T-helper 2 cell treated with Interferon-gamma antibody and Interleukin-4, amounts not matched to agents 5 μg/mL and 100 μg/mL, for 36 hours (primary cell): ENCODE measurements around the gene PARD3.

Experiments
- DNase-seq: peaks from one replicate; pipeline ENCODE4 v3.0.0; 2021; ENCODE audit warnings: low spot score
- H3K27ac Mint-ChIP-seq: one replicate; pipeline ENCODE4 v1.8.0; 2021; ENCODE audit warnings: mild to moderate bottlenecking, mixed read lengths
- H3K27me3 Mint-ChIP-seq: one replicate; pipeline ENCODE4 v1.8.0; 2021; ENCODE audit warnings: low read depth, mixed read lengths
- H3K36me3 Mint-ChIP-seq: one replicate; pipeline ENCODE4 v1.8.0; 2021; ENCODE audit warnings: low read depth, mixed read lengths
- H3K4me1 Mint-ChIP-seq: one replicate; pipeline ENCODE4 v1.8.0; 2021; ENCODE audit warnings: low read depth, mixed read lengths
- H3K4me3 Mint-ChIP-seq: one replicate; pipeline ENCODE4 v1.8.0; 2022; ENCODE audit warnings: mild to moderate bottlenecking, moderate library complexity, mixed read lengths
- H3K9me3 Mint-ChIP-seq: one replicate; pipeline ENCODE4 v1.8.0; 2021; ENCODE audit warnings: mixed read lengths

Gene PARD3

DNA sequence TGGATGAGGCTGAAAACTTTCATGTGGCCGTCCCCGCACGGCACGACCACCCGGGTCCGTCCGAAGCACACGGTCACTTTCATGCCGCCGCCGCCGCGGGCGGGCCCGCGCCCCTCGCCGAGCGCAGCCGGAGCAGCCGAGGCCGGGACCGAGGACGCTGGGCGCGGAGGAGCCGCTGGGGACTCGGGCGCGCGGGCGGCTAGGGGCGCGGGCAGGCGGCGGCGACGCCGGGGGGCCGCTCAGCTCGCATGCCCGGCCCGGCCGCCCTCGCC lies 247 bp downstream of the PARD3 start:
- no peaks in the 10 kb centered on the region for H3K9me3 Mint-ChIP-seq
- no peak for DNase-seq
- H3K4me1 Mint-ChIP-seq = no peaks in the 10 kb centered on the region
- H3K27me3 Mint-ChIP-seq = peaks cover 57% of the 10 kb centered on the region
- H3K4me3 Mint-ChIP-seq = no peak overlapping the region
- no peak overlapping the region for H3K27ac Mint-ChIP-seq
- H3K36me3 Mint-ChIP-seq = no peaks in the 10 kb centered on the region

DNA sequence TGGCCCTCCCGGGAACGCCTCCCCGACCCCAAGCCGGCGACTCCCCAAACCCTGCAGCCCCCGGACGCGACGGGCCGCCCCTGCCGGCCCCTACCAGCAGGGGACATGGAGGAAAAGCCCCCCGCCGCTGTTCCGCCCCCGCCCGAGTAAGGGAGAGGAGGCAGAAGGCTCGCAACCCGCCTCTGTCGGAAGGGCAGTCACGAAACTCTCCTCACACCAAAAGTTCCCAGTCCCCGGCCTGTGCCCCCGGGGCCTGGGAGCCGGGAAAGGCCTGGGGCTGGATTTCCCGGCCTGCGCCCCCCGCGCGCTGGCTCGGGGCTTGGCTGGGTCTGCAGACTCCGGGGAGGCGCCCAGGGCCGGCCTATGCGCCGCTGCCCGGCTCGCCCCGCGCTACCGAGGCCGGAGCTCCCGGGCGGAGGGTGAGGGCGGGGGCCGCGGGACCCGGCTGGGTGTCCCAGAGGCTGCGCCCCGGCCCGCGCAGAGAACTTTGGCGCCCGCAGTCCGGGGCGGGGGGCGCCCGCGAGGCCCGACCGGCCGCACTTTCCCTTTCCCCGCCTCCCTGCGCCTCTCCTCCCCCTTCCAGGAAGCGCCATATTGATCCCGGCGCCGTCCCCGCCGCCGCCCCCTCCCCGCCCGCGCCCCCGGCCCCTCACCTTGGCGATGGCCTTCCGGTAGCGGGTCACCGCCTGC lies 728 bp downstream of the PARD3 start:
- H3K36me3 Mint-ChIP-seq = no peaks in the 10 kb centered on the region
- H3K27me3 Mint-ChIP-seq = peaks cover 60% of the 10 kb centered on the region
- H3K4me3 Mint-ChIP-seq = peak overlapping the region; percentile 55
- H3K4me1 Mint-ChIP-seq = no peaks in the 10 kb centered on the region
- H3K27ac Mint-ChIP-seq = no peak overlapping the region
- H3K9me3 Mint-ChIP-seq = no peaks in the 10 kb centered on the region
- DNase-seq = no peak

DNA sequence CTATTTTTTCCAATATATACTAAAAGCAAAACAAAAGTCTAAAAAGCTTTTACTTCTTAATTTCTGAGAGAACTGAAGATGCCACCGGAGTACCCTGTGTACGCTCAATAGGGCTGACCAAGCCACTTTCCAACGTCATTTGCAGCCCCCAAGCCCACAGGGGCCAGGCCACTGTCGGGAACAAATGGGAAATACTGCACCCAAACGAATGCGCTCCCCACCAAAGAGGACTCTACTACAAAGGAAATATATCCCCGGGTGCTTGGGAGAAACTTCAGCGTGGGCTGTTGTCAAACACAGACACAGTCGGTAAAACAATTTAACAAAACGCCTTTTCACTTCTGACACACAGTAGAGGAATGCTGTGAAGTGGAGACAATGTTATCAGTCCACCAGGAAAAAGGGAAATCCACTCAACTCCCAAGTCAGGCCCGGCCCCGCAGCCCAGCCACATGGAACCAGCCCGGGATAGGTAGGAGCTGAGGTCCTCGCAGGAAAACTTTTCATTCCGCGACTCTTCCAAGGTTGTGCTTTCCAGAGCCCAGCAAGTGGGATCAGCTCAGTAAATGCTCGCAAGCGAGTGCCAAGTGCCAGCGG lies 1.4 kb downstream of the PARD3 start:
- no peaks in the 10 kb centered on the region for H3K36me3 Mint-ChIP-seq
- no peak for DNase-seq
- peak overlapping the region; percentile 55 for H3K4me3 Mint-ChIP-seq
- no peak overlapping the region for H3K27ac Mint-ChIP-seq
- H3K9me3 Mint-ChIP-seq = no peaks in the 10 kb centered on the region
- H3K27me3 Mint-ChIP-seq = peaks cover 67% of the 10 kb centered on the region
- no peaks in the 10 kb centered on the region for H3K4me1 Mint-ChIP-seq

DNA sequence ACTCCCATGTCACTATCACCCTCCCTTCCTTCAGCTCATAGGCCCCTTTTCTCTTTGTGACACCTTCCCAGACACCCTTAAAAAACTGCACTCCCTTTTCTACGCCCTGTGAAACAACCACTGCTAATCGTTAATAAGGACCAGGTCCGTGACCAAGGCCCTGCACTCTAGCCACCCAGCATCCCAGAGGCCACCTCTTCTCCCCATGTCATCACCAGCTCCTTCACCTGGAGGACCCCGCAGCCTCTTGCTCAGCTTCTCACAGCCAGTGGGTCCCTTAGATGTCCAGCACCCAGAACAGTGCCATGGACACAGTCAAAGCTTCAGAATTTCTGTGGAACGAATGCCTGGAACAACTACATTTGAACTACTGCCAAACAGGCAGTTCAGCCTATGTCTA lies 2.3 kb downstream of the PARD3 start:
- no peak overlapping the region for H3K27ac Mint-ChIP-seq
- H3K36me3 Mint-ChIP-seq = no peaks in the 10 kb centered on the region
- no peak for DNase-seq
- H3K27me3 Mint-ChIP-seq = peaks cover 68% of the 10 kb centered on the region
- H3K9me3 Mint-ChIP-seq = no peaks in the 10 kb centered on the region
- no peaks in the 10 kb centered on the region for H3K4me1 Mint-ChIP-seq
- no peak overlapping the region for H3K4me3 Mint-ChIP-seq

DNA sequence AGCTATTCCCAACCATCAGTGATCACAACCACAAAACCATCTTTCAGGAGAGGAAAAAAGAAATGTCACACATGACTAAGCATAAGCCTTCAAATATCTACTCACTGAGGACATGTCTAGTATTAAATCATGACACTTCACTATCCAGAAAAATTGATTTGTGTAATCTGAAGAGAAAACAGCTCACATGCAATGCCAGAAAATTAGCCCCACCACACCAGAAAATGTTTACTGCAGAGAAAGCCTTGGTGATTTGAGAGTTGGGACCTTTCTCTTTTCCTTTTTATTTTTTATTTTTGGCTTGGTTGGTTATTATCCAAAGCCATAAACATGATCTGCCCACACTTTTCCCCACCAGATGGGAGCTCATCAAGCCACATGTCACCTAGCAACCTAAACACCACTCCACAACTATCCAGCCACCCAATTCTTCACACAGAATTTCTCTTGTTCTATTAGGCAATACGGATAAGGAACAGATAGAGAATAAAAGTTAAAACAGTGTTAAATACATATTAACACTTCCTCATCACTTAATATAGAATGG lies 3.1 kb downstream of the PARD3 start:
- Mint-ChIP-seq H3K27ac (no peak overlapping the region), H3K9me3 (no peaks in the 10 kb centered on the region), H3K36me3 (no peaks in the 10 kb centered on the region), H3K27me3 (peaks cover 61% of the 10 kb centered on the region), H3K4me3 (no peak overlapping the region), H3K4me1 (no peaks in the 10 kb centered on the region)
- no peak for DNase-seq

DNA sequence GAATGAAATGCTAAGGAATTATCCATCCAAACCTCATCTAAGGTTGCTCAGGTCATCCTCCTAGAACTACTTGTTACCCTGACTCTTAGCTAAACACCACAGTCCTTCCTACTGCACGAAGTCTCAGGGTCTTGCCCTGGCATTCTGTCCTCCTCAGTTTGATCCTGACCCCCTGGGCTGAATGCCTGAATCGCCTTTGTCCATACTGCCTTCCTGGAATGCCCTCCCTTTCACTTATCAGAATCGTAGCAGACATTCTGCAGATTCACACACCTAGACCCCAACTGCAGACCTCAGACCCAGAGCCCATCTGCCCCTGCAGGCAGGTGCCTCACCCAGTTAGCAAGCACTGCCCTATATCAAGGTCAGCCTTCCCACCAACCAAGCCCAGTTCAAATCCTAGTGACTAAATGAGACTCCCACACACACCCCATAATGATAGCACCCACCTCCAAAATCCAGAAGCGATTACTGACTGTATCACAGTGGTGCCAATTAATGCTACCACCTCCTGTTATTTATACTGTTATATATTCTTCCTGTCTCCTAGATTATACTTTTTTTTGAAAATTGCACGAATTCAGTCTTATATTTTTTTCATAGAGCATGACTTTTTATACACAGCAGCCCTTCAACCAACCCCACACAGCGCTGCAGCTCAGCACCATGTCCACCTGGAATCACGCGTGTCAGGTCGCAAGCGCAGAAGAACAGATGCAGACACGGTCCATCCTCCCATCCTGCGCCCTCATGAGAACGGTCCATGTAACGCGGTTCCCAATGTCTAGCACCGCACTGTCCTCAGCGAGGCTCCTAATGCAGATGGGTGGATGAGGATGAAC lies 3.7 kb downstream of the PARD3 start:
- Mint-ChIP-seq H3K9me3 (no peaks in the 10 kb centered on the region), H3K36me3 (no peaks in the 10 kb centered on the region), H3K4me1 (no peaks in the 10 kb centered on the region), H3K27me3 (peaks cover 56% of the 10 kb centered on the region), H3K27ac (no peak overlapping the region), H3K4me3 (no peak overlapping the region)
- DNase-seq = no peak

DNA sequence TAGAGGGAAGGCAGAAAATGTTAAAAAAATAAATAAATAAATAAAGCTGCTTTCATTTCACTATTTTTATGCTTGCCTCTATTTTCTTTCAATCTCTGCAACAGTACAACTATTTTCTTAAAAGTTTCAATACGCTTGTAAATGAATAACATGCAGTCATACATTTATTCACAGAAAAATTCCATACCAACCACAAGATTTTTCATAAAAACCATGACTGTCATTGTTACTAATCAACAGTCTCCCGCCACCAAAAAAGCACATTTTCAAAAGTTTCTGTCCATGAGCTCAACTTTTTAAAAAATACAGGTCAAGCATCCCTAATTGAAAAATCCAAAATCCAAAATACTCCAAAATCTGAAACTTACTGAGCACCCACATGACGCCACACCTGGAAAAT lies 5.3 kb downstream of the PARD3 start:
- no peak overlapping the region for H3K27ac Mint-ChIP-seq
- H3K9me3 Mint-ChIP-seq = no peaks in the 10 kb centered on the region
- no peaks in the 10 kb centered on the region for H3K4me1 Mint-ChIP-seq
- H3K36me3 Mint-ChIP-seq = no peaks in the 10 kb centered on the region
- H3K4me3 Mint-ChIP-seq = no peak overlapping the region
- no peak for DNase-seq
- H3K27me3 Mint-ChIP-seq = peaks cover 47% of the 10 kb centered on the region

DNA sequence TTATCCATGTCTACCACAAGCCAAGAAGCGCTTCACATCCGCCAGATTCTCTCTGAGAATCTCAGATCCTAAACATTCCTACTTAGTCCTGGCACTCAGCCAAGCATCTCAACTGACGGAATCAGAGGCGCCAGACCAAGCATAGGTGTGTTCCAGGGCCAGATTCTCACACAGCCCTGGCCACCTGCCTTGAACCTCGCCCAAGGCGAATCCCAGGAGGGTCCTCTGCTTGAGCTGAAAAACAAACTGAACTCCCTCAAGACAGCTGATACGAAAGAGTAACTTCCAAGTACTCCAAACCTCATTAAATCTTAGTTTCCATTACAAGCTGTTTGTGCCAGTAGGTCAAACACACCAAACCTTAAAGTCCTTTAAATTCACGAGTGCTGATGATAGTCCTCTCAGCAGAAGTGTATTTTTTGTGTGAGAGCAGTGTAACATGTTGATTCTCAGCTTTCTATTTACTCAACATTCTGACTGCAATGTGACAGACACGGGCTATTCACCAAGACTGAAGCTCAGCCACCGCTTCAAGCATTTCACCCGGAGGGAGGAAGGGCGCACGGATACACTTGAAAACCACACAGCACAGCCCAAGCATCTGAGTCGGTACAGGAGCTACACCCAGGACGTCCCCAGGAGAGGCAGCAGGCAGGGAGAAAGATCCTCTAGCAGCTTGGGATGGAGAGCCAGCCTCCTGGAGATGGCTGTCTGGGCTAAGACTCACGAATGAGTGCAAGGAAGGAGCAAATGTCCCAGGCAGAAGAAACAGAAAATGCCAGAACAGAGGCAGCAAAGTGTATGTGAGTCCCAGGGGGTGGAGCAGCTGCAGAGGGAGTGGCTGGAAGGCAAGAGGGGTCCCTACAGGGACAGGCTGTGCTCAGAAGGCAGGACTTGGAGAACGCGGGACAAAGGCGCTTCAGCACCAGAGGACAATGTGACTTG lies 6.0 kb downstream of the PARD3 start:
- Mint-ChIP-seq H3K36me3 (no peaks in the 10 kb centered on the region), H3K4me3 (no peak overlapping the region), H3K9me3 (no peaks in the 10 kb centered on the region), H3K27ac (no peak overlapping the region), H3K4me1 (no peaks in the 10 kb centered on the region), H3K27me3 (peaks cover 47% of the 10 kb centered on the region)
- no peak for DNase-seq

DNA sequence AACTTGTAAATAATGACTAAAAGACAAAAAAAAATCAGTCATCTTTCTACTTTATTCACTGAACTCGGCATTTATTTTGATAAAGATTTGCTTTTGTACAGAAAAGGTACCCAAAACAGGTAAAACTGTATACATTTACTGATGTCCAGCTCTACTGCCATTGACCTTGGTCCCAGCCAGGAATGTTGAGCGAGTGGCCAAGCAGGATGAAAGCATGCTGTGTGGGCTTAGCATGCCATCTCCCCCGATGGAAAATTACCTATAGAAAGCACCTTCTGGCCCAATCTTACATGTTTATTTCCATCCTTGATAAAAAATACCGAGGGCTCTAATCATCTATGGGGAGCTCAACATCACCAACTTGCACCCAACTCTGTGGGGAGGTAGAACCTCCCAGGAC lies 6.8 kb downstream of the PARD3 start:
- DNase-seq = no peak
- H3K4me3 Mint-ChIP-seq = no peak overlapping the region
- no peaks in the 10 kb centered on the region for H3K4me1 Mint-ChIP-seq
- no peaks in the 10 kb centered on the region for H3K9me3 Mint-ChIP-seq
- no peaks in the 10 kb centered on the region for H3K36me3 Mint-ChIP-seq
- no peak overlapping the region for H3K27ac Mint-ChIP-seq
- peaks cover 40% of the 10 kb centered on the region for H3K27me3 Mint-ChIP-seq

DNA sequence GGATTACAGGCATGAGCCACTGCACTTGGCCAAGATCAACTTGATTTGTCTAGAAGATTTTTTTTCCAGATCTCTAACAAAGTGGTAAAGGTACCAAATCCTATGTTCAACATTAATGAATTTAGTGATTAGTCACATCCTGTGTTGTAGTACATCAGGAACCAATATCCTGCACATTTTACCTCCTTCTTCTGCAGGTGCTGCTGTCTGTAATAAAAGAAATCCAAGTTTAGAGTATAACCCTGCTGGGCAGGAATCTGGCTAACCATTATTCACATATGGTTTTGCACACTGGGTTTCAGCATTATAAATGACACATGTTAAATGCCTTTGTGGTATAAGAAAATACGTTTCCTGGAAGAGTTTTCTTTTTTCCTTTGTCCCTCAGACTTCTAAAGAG lies 10.8 kb downstream of the PARD3 start:
- H3K27me3 Mint-ChIP-seq = peaks cover 9% of the 10 kb centered on the region
- DNase-seq = no peak
- no peak overlapping the region for H3K27ac Mint-ChIP-seq
- no peaks in the 10 kb centered on the region for H3K4me1 Mint-ChIP-seq
- no peaks in the 10 kb centered on the region for H3K9me3 Mint-ChIP-seq
- H3K36me3 Mint-ChIP-seq = no peaks in the 10 kb centered on the region
- no peak overlapping the region for H3K4me3 Mint-ChIP-seq

DNA sequence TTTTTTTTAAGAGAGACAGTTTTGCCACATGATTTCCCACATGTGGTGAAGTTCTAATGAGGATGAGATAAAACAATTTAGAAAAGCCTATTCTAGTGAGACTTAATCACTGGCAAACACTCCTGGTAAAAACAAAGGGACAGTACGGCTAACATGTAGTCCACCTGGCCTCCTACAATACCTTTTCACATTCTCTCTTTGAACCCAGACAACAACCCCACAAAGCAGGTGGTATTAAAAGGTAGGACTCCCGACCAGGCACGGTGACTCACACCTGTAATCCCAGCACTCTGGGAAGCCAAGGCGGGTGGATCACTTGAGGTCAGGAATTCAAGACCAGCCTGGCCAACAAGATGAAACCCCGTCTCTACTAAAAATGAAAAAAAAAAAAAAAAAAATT lies 12.4 kb downstream of the PARD3 start:
- no peak for DNase-seq
- Mint-ChIP-seq H3K4me1 (no peaks in the 10 kb centered on the region), H3K36me3 (no peaks in the 10 kb centered on the region), H3K27me3 (no peaks in the 10 kb centered on the region), H3K27ac (no peak overlapping the region), H3K9me3 (no peaks in the 10 kb centered on the region), H3K4me3 (no peak overlapping the region)

DNA sequence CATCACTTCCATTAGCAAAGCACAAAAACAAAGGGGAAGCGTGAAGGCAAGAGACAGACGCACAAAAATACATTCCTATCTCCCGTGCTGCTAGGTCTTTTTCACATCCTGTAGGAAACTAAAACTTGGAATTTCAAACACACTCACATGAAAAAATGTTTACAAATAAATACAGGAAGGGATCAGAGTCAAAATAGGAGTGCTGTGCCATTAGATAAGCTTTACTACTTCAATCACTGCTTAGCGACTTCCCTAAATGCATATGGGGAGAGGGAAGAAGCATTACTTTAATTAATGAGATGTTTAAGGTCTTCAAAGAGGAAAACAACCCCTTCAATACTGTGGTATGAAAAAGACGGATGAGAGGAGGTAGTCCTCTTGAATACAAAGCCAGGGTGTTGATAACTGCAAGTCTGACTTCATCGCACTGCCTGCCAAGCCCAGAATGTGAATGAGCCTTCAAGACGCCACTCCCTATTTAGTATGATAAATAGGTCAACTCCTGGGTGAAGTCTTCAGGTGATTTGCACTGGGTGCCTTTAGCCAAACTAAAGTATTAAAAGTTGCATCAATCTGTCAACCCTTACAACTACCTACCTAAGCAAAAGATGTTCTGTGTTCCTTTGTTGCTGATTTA lies 13.9 kb downstream of the PARD3 start:
- H3K4me3 Mint-ChIP-seq = no peak overlapping the region
- no peaks in the 10 kb centered on the region for H3K27me3 Mint-ChIP-seq
- H3K4me1 Mint-ChIP-seq = no peaks in the 10 kb centered on the region
- no peaks in the 10 kb centered on the region for H3K9me3 Mint-ChIP-seq
- no peaks in the 10 kb centered on the region for H3K36me3 Mint-ChIP-seq
- H3K27ac Mint-ChIP-seq = no peak overlapping the region
- no peak for DNase-seq

DNA sequence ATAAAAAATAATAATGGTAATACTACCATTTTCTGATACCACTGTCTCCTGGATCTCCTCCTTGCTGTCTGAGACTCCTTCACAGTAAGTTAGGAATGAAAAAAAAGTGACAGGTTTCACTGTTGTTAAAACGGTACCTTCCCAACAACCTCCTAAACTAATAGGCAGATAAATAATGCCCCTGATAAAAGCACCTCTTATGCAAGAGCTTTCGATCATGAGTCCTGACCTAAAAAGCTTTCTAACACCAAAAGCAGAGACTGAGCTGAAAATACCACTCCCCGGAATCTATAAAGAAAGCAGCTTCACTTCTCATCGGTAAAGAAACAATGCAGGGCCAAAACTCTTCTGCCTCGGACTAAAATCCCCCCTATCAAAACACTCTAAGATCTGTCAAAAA lies 14.5 kb downstream of the PARD3 start:
- DNase-seq = no peak
- Mint-ChIP-seq H3K4me1 (no peaks in the 10 kb centered on the region), H3K36me3 (no peaks in the 10 kb centered on the region), H3K27me3 (no peaks in the 10 kb centered on the region), H3K4me3 (no peak overlapping the region), H3K9me3 (no peaks in the 10 kb centered on the region), H3K27ac (no peak overlapping the region)
